Activated naive CD4-positive, alpha-beta T cell treated with anti-CD3 and anti-CD28 coated beads, Interleukin-2, amount 10 ng/mL, durations not matched to agents 7 days and 5 days (primary cell): ENCODE data around the gene EXT2.

Experiments used
- CTCF ChIA-PET: fragments of 350-600 bp; sonication (Branson Sonifier 250); formaldehyde crosslinking; loops from one replicate; lab custom pipeline; 2021; ENCODE audit warnings: antibody characterized with exemption; lab: Charles Lee
- DNase-seq: peaks from one replicate; pipeline ENCODE4 v3.0.0-alpha.2; 2020
- H3K27ac Mint-ChIP-seq: one replicate; pipeline ENCODE4 v1.8.0; 2021; ENCODE audit warnings: mild to moderate bottlenecking, moderate library complexity, mixed read lengths
- H3K27me3 Mint-ChIP-seq: one replicate; pipeline ENCODE4 v1.8.0; 2021; ENCODE audit warnings: mild to moderate bottlenecking, mixed read lengths
- H3K36me3 Mint-ChIP-seq: one replicate; pipeline ENCODE4 v1.8.0; 2021; ENCODE audit warnings: mixed read lengths
- H3K4me1 Mint-ChIP-seq: one replicate; pipeline ENCODE4 v1.8.0; 2021; ENCODE audit warnings: mixed read lengths
- H3K4me3 Mint-ChIP-seq: one replicate; pipeline ENCODE4 v1.8.0; 2021; ENCODE audit warnings: mild to moderate bottlenecking, moderate library complexity, mixed read lengths
- H3K9me3 Mint-ChIP-seq: one replicate; pipeline ENCODE4 v1.8.0; 2021; ENCODE audit warnings: mixed read lengths

The EXT2 gene

GRCh38 chr11:44263738-44264437 lies 168.4 kb downstream of the EXT2 start:
- DNase-seq: no peak
- Mint-ChIP-seq H3K4me1 (peaks cover 9% of the 10 kb centered on the region), H3K27ac (no peak overlapping the region), H3K4me3 (no peak overlapping the region), H3K27me3 (peaks cover 9% of the 10 kb centered on the region), H3K36me3 (no peaks in the 10 kb centered on the region), H3K9me3 (no peaks in the 10 kb centered on the region)
- CTCF ChIA-PET: no interaction called here

GRCh38 chr11:44264438-44264749 lies 168.9 kb downstream of the EXT2 start:
- peaks cover 4% of the 10 kb centered on the region for H3K4me1 Mint-ChIP-seq
- H3K27me3 Mint-ChIP-seq: peaks cover 9% of the 10 kb centered on the region
- no peaks in the 10 kb centered on the region for H3K9me3 Mint-ChIP-seq
- H3K27ac Mint-ChIP-seq: no peak overlapping the region
- H3K36me3 Mint-ChIP-seq: no peaks in the 10 kb centered on the region
- DNase-seq: no peak
- H3K4me3 Mint-ChIP-seq: no peak overlapping the region
- CTCF ChIA-PET: no interaction called here

GRCh38 chr11:44264761-44265160 lies 169.3 kb downstream of the EXT2 start:
- H3K4me1 Mint-ChIP-seq: peaks cover 1% of the 10 kb centered on the region
- H3K27me3 Mint-ChIP-seq: peaks cover 9% of the 10 kb centered on the region
- no peaks in the 10 kb centered on the region for H3K9me3 Mint-ChIP-seq
- H3K36me3 Mint-ChIP-seq: no peaks in the 10 kb centered on the region
- H3K4me3 Mint-ChIP-seq: no peak overlapping the region
- DNase-seq: no peak
- CTCF ChIA-PET: no interaction called here
- no peak overlapping the region for H3K27ac Mint-ChIP-seq

GRCh38 chr11:44266056-44266780 lies 170.7 kb downstream of the EXT2 start:
- H3K4me3 Mint-ChIP-seq: no peak overlapping the region
- no peak overlapping the region for H3K27ac Mint-ChIP-seq
- H3K36me3 Mint-ChIP-seq: no peaks in the 10 kb centered on the region
- H3K27me3 Mint-ChIP-seq: peaks cover 9% of the 10 kb centered on the region
- H3K4me1 Mint-ChIP-seq: no peaks in the 10 kb centered on the region
- no peaks in the 10 kb centered on the region for H3K9me3 Mint-ChIP-seq
- peak; percentile 17 for DNase-seq
- CTCF ChIA-PET: interaction anchor here (1.5 kb wide), 1 partner anchor 20 kb away, joined by 4 read pairs; no protein-coding TSS in a partner anchor

GRCh38 chr11:44267006-44267749 lies 171.7 kb downstream of the EXT2 start:
- Mint-ChIP-seq H3K27me3 (peaks cover 5% of the 10 kb centered on the region), H3K27ac (no peak overlapping the region), H3K9me3 (no peaks in the 10 kb centered on the region), H3K4me1 (no peaks in the 10 kb centered on the region), H3K4me3 (no peak overlapping the region), H3K36me3 (no peaks in the 10 kb centered on the region)
- no peak for DNase-seq
- CTCF ChIA-PET: interaction anchor here (1.5 kb wide), 1 partner anchor 19 kb away, joined by 4 read pairs; no protein-coding TSS in a partner anchor

GRCh38 chr11:44267750-44268613 lies 172.5 kb downstream of the EXT2 start:
- Mint-ChIP-seq H3K27me3 (no peaks in the 10 kb centered on the region), H3K4me1 (no peaks in the 10 kb centered on the region), H3K27ac (no peak overlapping the region), H3K9me3 (no peaks in the 10 kb centered on the region), H3K4me3 (no peak overlapping the region), H3K36me3 (no peaks in the 10 kb centered on the region)
- CTCF ChIA-PET: interaction anchor here (1.5 kb wide), 1 partner anchor 18 kb away, joined by 4 read pairs; no protein-coding TSS in a partner anchor
- no peak for DNase-seq

- Mint-ChIP-seq H3K27me3 (no peaks in the 10 kb centered on the region), H3K36me3 (no peaks in the 10 kb centered on the region), H3K4me1 (no peaks in the 10 kb centered on the region), H3K4me3 (no peak overlapping the region), H3K27ac (no peak overlapping the region), H3K9me3 (no peaks in the 10 kb centered on the region)
- no peak for DNase-seq
- CTCF ChIA-PET: no interaction called here
Observed at GRCh38 chr11:44268614-44269080, 173.2 kb downstream of the EXT2 start.

- Mint-ChIP-seq H3K9me3 (no peaks in the 10 kb centered on the region), H3K27ac (no peak overlapping the region), H3K36me3 (no peaks in the 10 kb centered on the region), H3K27me3 (no peaks in the 10 kb centered on the region), H3K4me1 (no peaks in the 10 kb centered on the region), H3K4me3 (no peak overlapping the region)
- DNase-seq: no peak
- CTCF ChIA-PET: interaction anchor here (1.5 kb wide), 1 partner anchor 16 kb away, joined by 3 read pairs; no protein-coding TSS in a partner anchor
Observed at GRCh38 chr11:44269369-44270351, 174.2 kb downstream of the EXT2 start.

- H3K27ac Mint-ChIP-seq: no peak overlapping the region
- DNase-seq: no peak
- H3K36me3 Mint-ChIP-seq: no peaks in the 10 kb centered on the region
Observed at GRCh38 chr11:44270403-44271273, 175.2 kb downstream of the EXT2 start.

GRCh38 chr11:44271286-44271685 lies 175.8 kb downstream of the EXT2 start:
- CTCF ChIA-PET: interaction anchor here (1.5 kb wide), 1 partner anchor 15 kb away, joined by 3 read pairs; no protein-coding TSS in a partner anchor
- Mint-ChIP-seq H3K27ac (no peak overlapping the region), H3K36me3 (no peaks in the 10 kb centered on the region), H3K27me3 (no peaks in the 10 kb centered on the region), H3K4me1 (no peaks in the 10 kb centered on the region), H3K9me3 (no peaks in the 10 kb centered on the region), H3K4me3 (no peak overlapping the region)
- no peak for DNase-seq

More at GRCh38 chr11:44270403-44271273, 175.2 kb downstream of the EXT2 start:
- CTCF ChIA-PET: interaction anchor here (1.5 kb wide), 1 partner anchor 15 kb away, joined by 3 read pairs; no protein-coding TSS in a partner anchor
- no peaks in the 10 kb centered on the region for H3K9me3 Mint-ChIP-seq
- no peak overlapping the region for H3K4me3 Mint-ChIP-seq
- H3K4me1 Mint-ChIP-seq: no peaks in the 10 kb centered on the region
- H3K27me3 Mint-ChIP-seq: no peaks in the 10 kb centered on the region

- Mint-ChIP-seq H3K9me3 (no peaks in the 10 kb centered on the region), H3K4me3 (no peak overlapping the region), H3K27me3 (no peaks in the 10 kb centered on the region), H3K27ac (no peak overlapping the region), H3K4me1 (no peaks in the 10 kb centered on the region), H3K36me3 (no peaks in the 10 kb centered on the region)
- CTCF ChIA-PET: no interaction called here
- DNase-seq: no peak
Observed at GRCh38 chr11:44274404-44274803, 178.9 kb downstream of the EXT2 start.

GRCh38 chr11:44275241-44275640 lies 179.8 kb downstream of the EXT2 start:
- Mint-ChIP-seq H3K4me3 (no peak overlapping the region), H3K36me3 (no peaks in the 10 kb centered on the region), H3K27ac (no peak overlapping the region), H3K27me3 (no peaks in the 10 kb centered on the region), H3K9me3 (no peaks in the 10 kb centered on the region), H3K4me1 (no peaks in the 10 kb centered on the region)
- CTCF ChIA-PET: no interaction called here
- no peak for DNase-seq
